Hepatocyte (in vitro differentiated cells): Measurements from ENCODE around the gene CTPS2. TPM values are rescaled to one million over a fixed set of nuclear protein-coding genes. Genes with fewer than 3 reads are reported as not detected.
"Not testable (repeated sequence)": the region's sequence is repeated elsewhere in the genome, so short reads cannot be mapped to it uniquely, and the experiment has no call there.

Source experiments
- DNase-seq: peaks from one replicate; pipeline ENCODE4 v3.0.0-alpha.2; 2016; ENCODE audit warnings: low spot score
- H2AFZ ChIP-seq: fragments of 200-600 bp; sonication (generic); 2 replicates; pipeline ENCODE4 v1.6.0; 2016; ENCODE audit warnings: antibody characterized with exemption, mild to moderate bottlenecking
- H3K27ac ChIP-seq: fragments of 200-600 bp; sonication (generic); 2 replicates; pipeline ENCODE4 v1.5.1; 2016; ENCODE audit warnings: mild to moderate bottlenecking
- H3K27me3 ChIP-seq: fragments of 200-600 bp; sonication (generic); 2 replicates; pipeline ENCODE4 v1.6.1; 2016
- H3K36me3 ChIP-seq: fragments of 200-600 bp; sonication (generic); replicated peaks from 2 replicates; pipeline ENCODE4 v1.5.1; 2016; ENCODE audit warnings: low read depth; ENCODE audit not compliant: insufficient read depth
- H3K4me1 ChIP-seq: fragments of 200-600 bp; sonication (generic); 2 replicates; pipeline ENCODE4 v1.5.1; 2016; ENCODE audit warnings: mild to moderate bottlenecking, moderate library complexity; ENCODE audit not compliant: insufficient read depth
- H3K4me2 ChIP-seq: fragments of 200-600 bp; sonication (generic); 2 replicates; pipeline ENCODE4 v1.6.0; 2016
- H3K4me3 ChIP-seq: fragments of 200-600 bp; sonication (generic); 2 replicates; pipeline ENCODE4 v1.5.1; 2016; ENCODE audit warnings: mild to moderate bottlenecking
- H3K79me2 ChIP-seq: fragments of 200-600 bp; sonication (generic); 2 replicates; pipeline ENCODE4 v1.6.0; 2017; ENCODE audit warnings: mild to moderate bottlenecking
- H3K9me2 ChIP-seq: fragments of 200-600 bp; sonication (generic); replicated peaks from 2 replicates; pipeline ENCODE4 v1.6.0; 2017; ENCODE audit warnings: mild to moderate bottlenecking; ENCODE audit not compliant: insufficient read depth
- H3K9me3 ChIP-seq: fragments of 200-600 bp; sonication (generic); 2 replicates; pipeline ENCODE4 v1.5.1; 2016; ENCODE audit warnings: low read depth, mild to moderate bottlenecking
- H4K20me1 ChIP-seq: fragments of 200-600 bp; sonication (generic); 2 replicates; pipeline ENCODE4 v1.6.0; 2016; ENCODE audit warnings: mild to moderate bottlenecking; ENCODE audit not compliant: insufficient read depth, poor library complexity, severe bottlenecking
- CTCF ChIP-seq: fragments of 200-600 bp; sonication (generic); IDR thresholded peaks from 2 replicates; pipeline ENCODE4 v1.5.1; 2016; ENCODE audit warnings: antibody characterized with exemption, mild to moderate bottlenecking; ENCODE audit not compliant: poor library complexity
- EZH2 ChIP-seq: fragments of 200-600 bp; sonication (generic); IDR thresholded peaks from 2 replicates; pipeline ENCODE4 v1.6.1; 2016; ENCODE audit warnings: antibody characterized with exemption, mild to moderate bottlenecking, borderline replicate concordance
- EZH2phosphoT487 ChIP-seq: fragments of 200-600 bp; sonication (generic); IDR thresholded peaks from one replicate; pipeline ENCODE4 v1.6.1; 2018; ENCODE audit warnings: antibody characterized with exemption, mild to moderate bottlenecking, low read depth, moderate library complexity; ENCODE audit not compliant: unreplicated experiment, severe bottlenecking
- WGBS: methylation state at CpG from one replicate; pipeline ENCODE4 v1.1.6; 2016; ENCODE audit warnings: low lambda C conversion rate; ENCODE audit errors: missing lambda C conversion rate; 5-methylcytosine and 5-hydroxymethylcytosine counted together
- polyA plus RNA-seq: library from polyadenylated mRNA; unstranded; fragments of >200 nt; fragmentation: Nextera tagmentation; extraction: Ambion mirVana; gene quantifications from 2 replicates; pipeline ENCODE4 v1.2.1, GENCODE V29; 2016
- total RNA-seq: library from RNA; depleted of rRNA; stranded (reverse); fragments of >200 nt; gene quantifications from 2 replicates; pipeline ENCODE4 v1.2.3, GENCODE V29; 2014

CTPS2 gene
- total and polyA plus RNA-seq, 2 experiments from 2014 or later, result 26.2 to 55.7 TPM

- Histone ChIP-seq H3K79me2 (no peaks in the 10 kb centered on the region), H3K4me3 (no peak overlapping the region), H3K27me3 (no peaks in the 10 kb centered on the region), H3K9me3 (no peaks in the 10 kb centered on the region), H3K4me1 (peaks cover 8% of the 10 kb centered on the region), H3K27ac (no peak overlapping the region), H2AFZ (no peak overlapping the region), H4K20me1 (no peaks in the 10 kb centered on the region), H3K9me2 (no peaks in the 10 kb centered on the region), H3K4me2 (peak overlapping the region; percentile 25), H3K36me3 (no peaks in the 10 kb centered on the region)
- TF ChIP-seq EZH2 (no peak), EZH2phosphoT487 (no peak), CTCF (no peak)
- 72% methylated on average over 17 of the region's 17 CpGs for WGBS
- DNase-seq, result no peak
These were observed 83.4 kb downstream of the CTPS2 start for GRCh38 chrX:16628946-16629595.

- not testable (repeated sequence) for H3K4me2 ChIP-seq, H3K36me3 ChIP-seq, H3K9me2 ChIP-seq, H4K20me1 ChIP-seq, H2AFZ ChIP-seq, H3K4me3 ChIP-seq, DNase-seq, H3K27me3 ChIP-seq, H3K79me2 ChIP-seq, H3K27ac ChIP-seq, H3K4me1 ChIP-seq, H3K9me3 ChIP-seq
- WGBS, result 85% methylated on average over 6 of the region's 6 CpGs
These were observed 84.0 kb downstream of the CTPS2 start for GRCh38 chrX:16628511-16628910.

GRCh38 chrX:16619024-16619423 is 93.4 kb downstream of the CTPS2 start:
- Histone ChIP-seq H3K27me3 (no peaks in the 10 kb centered on the region), H3K36me3 (no peaks in the 10 kb centered on the region), H3K9me2 (no peaks in the 10 kb centered on the region), H2AFZ (no peak overlapping the region), H3K4me1 (no peaks in the 10 kb centered on the region), H3K4me2 (no peak overlapping the region), H4K20me1 (no peaks in the 10 kb centered on the region), H3K4me3 (no peak overlapping the region), H3K27ac (no peak overlapping the region), H3K79me2 (peaks cover 8% of the 10 kb centered on the region), H3K9me3 (no peaks in the 10 kb centered on the region)
- no peak for DNase-seq
- TF ChIP-seq CTCF (no peak), EZH2phosphoT487 (no peak)
- 97% methylated on average over 2 of the region's 2 CpGs for WGBS

GRCh38 chrX:16618422-16618821 is 94.0 kb downstream of the CTPS2 start:
- TF ChIP-seq EZH2 (no peak), CTCF (no peak), EZH2phosphoT487 (no peak)
- Histone ChIP-seq H3K4me3 (no peak overlapping the region), H3K4me2 (no peak overlapping the region), H3K36me3 (no peaks in the 10 kb centered on the region), H2AFZ (no peak overlapping the region), H3K9me2 (no peaks in the 10 kb centered on the region), H3K9me3 (no peaks in the 10 kb centered on the region), H3K27ac (no peak overlapping the region), H3K4me1 (no peaks in the 10 kb centered on the region), H3K27me3 (no peaks in the 10 kb centered on the region), H3K79me2 (peaks cover 8% of the 10 kb centered on the region), H4K20me1 (no peaks in the 10 kb centered on the region)
- DNase-seq, result no peak
- 93% methylated on average over 1 of the region's 1 CpG for WGBS
